ENCODE results near the gene ALKBH7. TPM values are rescaled to one million over a fixed set of nuclear protein-coding genes. Genes with fewer than 3 reads are reported as not detected.
A peak's percentile ranks its signal among the peaks of the same experiment; 100 is the strongest.

The ALKBH7 gene
- polyA plus RNA-seq, 1 donor from 2014 or later: 154 TPM

- peaks cover 38% of the 10 kb centered on the region for H3K79me2 ChIP-seq (replicated peaks; ENCODE audit: insufficient read depth, low read length)
Measured at GRCh38 chr19:6423499-6424194, 51.1 kb downstream of the ALKBH7 start.

GRCh38 chr19:6424195-6424938 is 51.8 kb downstream of the ALKBH7 start, which contains the start of gene KHSRP:
KHSRP (minus strand) TSS chr19:6424811; CDS start chr19:6424701, 110 bp downstream.
- Histone ChIP-seq H3K9me3 (ENCODE audit: low read length) (no peaks in the 10 kb centered on the region), H2AFZ (ENCODE audit: low read depth, low read length) (peak within 1 kb of the TSS; percentile 41), H3K4me3 (ENCODE audit: low read length) (peak within 1 kb of the TSS; percentile 96), H3K9me2 (ENCODE audit: insufficient read depth, low read length) (no peaks in the 10 kb centered on the region), H3K36me3 (ENCODE audit: insufficient read depth, low read length) (no peaks in the 10 kb centered on the region), H3F3A (ENCODE audit: insufficient read depth, low read length, poor library complexity, severe bottlenecking) (no peaks in the 10 kb centered on the region), H3K9ac (ENCODE audit: low read length) (peak within 1 kb of the TSS; percentile 84), H3K79me2 (replicated peaks; ENCODE audit: insufficient read depth, low read length) (peaks cover 38% of the 10 kb centered on the region), H3K27ac (ENCODE audit: low read length) (peak within 1 kb of the TSS; percentile 85), H4K20me1 (ENCODE audit: insufficient read depth) (peaks cover 26% of the 10 kb centered on the region), H3K27me3 (ENCODE audit: insufficient read depth, low read depth, low read length) (no peaks in the 10 kb centered on the region), H3K4me2 (ENCODE audit: low read length) (peak within 1 kb of the TSS; percentile 81)
- TF ChIP-seq, protein P1, sequence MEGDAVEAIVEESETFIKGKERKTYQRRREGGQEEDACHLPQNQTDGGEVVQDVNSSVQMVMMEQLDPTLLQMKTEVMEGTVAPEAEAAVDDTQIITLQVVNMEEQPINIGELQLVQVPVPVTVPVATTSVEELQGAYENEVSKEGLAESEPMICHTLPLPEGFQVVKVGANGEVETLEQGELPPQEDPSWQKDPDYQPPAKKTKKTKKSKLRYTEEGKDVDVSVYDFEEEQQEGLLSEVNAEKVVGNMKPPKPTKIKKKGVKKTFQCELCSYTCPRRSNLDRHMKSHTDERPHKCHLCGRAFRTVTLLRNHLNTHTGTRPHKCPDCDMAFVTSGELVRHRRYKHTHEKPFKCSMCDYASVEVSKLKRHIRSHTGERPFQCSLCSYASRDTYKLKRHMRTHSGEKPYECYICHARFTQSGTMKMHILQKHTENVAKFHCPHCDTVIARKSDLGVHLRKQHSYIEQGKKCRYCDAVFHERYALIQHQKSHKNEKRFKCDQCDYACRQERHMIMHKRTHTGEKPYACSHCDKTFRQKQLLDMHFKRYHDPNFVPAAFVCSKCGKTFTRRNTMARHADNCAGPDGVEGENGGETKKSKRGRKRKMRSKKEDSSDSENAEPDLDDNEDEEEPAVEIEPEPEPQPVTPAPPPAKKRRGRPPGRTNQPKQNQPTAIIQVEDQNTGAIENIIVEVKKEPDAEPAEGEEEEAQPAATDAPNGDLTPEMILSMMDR (IDR thresholded peaks at IDR 0.05; ENCODE audit: poor library complexity, severe bottlenecking): no peak
- no peak for TF ChIP-seq TAF1 (IDR thresholded peaks at IDR 0.05; ENCODE audit: low read depth)
- no peak for TF ChIP-seq SMC3 (conservative IDR thresholded peaks at IDR 0.05; ENCODE audit: poor library complexity)
- TF ChIP-seq EZH2 (IDR thresholded peaks at IDR 0.05; ENCODE audit: borderline replicate concordance, insufficient read depth, low read length, poor library complexity, severe bottlenecking): no peak
- TF ChIP-seq RAD21 (conservative IDR thresholded peaks at IDR 0.05): no peak
- TF ChIP-seq, protein P2, sequence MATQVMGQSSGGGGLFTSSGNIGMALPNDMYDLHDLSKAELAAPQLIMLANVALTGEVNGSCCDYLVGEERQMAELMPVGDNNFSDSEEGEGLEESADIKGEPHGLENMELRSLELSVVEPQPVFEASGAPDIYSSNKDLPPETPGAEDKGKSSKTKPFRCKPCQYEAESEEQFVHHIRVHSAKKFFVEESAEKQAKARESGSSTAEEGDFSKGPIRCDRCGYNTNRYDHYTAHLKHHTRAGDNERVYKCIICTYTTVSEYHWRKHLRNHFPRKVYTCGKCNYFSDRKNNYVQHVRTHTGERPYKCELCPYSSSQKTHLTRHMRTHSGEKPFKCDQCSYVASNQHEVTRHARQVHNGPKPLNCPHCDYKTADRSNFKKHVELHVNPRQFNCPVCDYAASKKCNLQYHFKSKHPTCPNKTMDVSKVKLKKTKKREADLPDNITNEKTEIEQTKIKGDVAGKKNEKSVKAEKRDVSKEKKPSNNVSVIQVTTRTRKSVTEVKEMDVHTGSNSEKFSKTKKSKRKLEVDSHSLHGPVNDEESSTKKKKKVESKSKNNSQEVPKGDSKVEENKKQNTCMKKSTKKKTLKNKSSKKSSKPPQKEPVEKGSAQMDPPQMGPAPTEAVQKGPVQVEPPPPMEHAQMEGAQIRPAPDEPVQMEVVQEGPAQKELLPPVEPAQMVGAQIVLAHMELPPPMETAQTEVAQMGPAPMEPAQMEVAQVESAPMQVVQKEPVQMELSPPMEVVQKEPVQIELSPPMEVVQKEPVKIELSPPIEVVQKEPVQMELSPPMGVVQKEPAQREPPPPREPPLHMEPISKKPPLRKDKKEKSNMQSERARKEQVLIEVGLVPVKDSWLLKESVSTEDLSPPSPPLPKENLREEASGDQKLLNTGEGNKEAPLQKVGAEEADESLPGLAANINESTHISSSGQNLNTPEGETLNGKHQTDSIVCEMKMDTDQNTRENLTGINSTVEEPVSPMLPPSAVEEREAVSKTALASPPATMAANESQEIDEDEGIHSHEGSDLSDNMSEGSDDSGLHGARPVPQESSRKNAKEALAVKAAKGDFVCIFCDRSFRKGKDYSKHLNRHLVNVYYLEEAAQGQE (IDR thresholded peaks at IDR 0.05; ENCODE audit: borderline replicate concordance): peak; percentile 54
- TF ChIP-seq MXI1 (conservative IDR thresholded peaks at IDR 0.05; ENCODE audit: poor library complexity, severe bottlenecking): peak; percentile 31
- peak; percentile 96 for TF ChIP-seq POLR2AphosphoS5 (IDR thresholded peaks at IDR 0.05)

More at GRCh38 chr19:6423499-6424194, 51.1 kb downstream of the ALKBH7 start:
- H3K9ac ChIP-seq (ENCODE audit: low read length): peak overlapping the region; percentile 84
- no peaks in the 10 kb centered on the region for H3F3A ChIP-seq (ENCODE audit: insufficient read depth, low read length, poor library complexity, severe bottlenecking)
- H3K27me3 ChIP-seq (ENCODE audit: insufficient read depth, low read depth, low read length): no peaks in the 10 kb centered on the region
- no peaks in the 10 kb centered on the region for H3K9me3 ChIP-seq (ENCODE audit: low read length)
- H3K4me3 ChIP-seq (ENCODE audit: low read length): peak overlapping the region; percentile 96
- H3K4me2 ChIP-seq (ENCODE audit: low read length): peak overlapping the region; percentile 81
- peaks cover 32% of the 10 kb centered on the region for H4K20me1 ChIP-seq (ENCODE audit: insufficient read depth)
- TF ChIP-seq, protein P1 (IDR thresholded peaks at IDR 0.05; ENCODE audit: poor library complexity, severe bottlenecking): no peak
- TF ChIP-seq RAD21 (conservative IDR thresholded peaks at IDR 0.05): no peak
- TF ChIP-seq MXI1 (conservative IDR thresholded peaks at IDR 0.05; ENCODE audit: poor library complexity, severe bottlenecking): peak; percentile 24
- TF ChIP-seq SMC3 (conservative IDR thresholded peaks at IDR 0.05; ENCODE audit: poor library complexity): peak; percentile 22
- no peak for TF ChIP-seq EZH2 (IDR thresholded peaks at IDR 0.05; ENCODE audit: borderline replicate concordance, insufficient read depth, low read length, poor library complexity, severe bottlenecking)
- H3K27ac ChIP-seq (ENCODE audit: low read length): peak overlapping the region; percentile 59
- H2AFZ ChIP-seq (ENCODE audit: low read depth, low read length): no peak overlapping the region
- no peaks in the 10 kb centered on the region for H3K9me2 ChIP-seq (ENCODE audit: insufficient read depth, low read length)
- H3K36me3 ChIP-seq (ENCODE audit: insufficient read depth, low read length): no peaks in the 10 kb centered on the region
